Astrocyte of the spinal cord (primary cell): ENCODE measurements around the gene ILKAP.

Experiments used
- DNase-seq: peaks from one replicate; pipeline ENCODE4 v3.0.0; 2011; ENCODE audit warnings: low read depth, low spot score
- H3K4me3 ChIP-seq: 2 replicates; pipeline ENCODE4 v1.5.1; 2011; ENCODE audit warnings: low read depth, mild to moderate bottlenecking, low read length, moderate library complexity
- in situ Hi-C: cut with HindIII; loops from 2 replicates; pipeline ENCODE4 v1.10.0; 2017; ENCODE audit warnings: low sequenced_read_pairs
- TF ChIP-seq, protein P1 (sequence below): IDR thresholded peaks from 2 replicates; pipeline ENCODE4 v1.5.1; 2012; ENCODE audit warnings: low read depth, mild to moderate bottlenecking, low read length, inconsistent platforms

The ILKAP gene

DNA sequence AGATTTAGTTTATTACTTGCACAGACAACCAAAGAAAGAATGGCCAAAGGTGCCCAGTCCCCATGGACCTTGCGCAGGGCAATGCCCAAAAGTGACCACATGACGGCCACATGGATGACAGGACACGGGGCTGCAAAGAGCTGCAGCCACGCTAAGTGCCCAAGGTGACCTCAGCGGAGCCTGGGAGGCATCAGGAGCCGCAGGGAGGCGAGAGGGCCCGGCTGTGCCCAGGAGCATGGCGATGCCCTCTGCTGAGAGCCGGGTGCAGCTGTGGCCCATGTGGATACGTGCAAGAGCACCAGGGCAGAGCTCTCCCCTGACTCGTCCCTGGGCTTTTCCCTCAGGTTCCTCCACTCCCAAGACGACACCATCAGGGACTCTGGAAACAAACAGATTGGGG, 21.6 kb upstream of the ILKAP start:
- no peak overlapping the region for H3K4me3 ChIP-seq

DNA sequence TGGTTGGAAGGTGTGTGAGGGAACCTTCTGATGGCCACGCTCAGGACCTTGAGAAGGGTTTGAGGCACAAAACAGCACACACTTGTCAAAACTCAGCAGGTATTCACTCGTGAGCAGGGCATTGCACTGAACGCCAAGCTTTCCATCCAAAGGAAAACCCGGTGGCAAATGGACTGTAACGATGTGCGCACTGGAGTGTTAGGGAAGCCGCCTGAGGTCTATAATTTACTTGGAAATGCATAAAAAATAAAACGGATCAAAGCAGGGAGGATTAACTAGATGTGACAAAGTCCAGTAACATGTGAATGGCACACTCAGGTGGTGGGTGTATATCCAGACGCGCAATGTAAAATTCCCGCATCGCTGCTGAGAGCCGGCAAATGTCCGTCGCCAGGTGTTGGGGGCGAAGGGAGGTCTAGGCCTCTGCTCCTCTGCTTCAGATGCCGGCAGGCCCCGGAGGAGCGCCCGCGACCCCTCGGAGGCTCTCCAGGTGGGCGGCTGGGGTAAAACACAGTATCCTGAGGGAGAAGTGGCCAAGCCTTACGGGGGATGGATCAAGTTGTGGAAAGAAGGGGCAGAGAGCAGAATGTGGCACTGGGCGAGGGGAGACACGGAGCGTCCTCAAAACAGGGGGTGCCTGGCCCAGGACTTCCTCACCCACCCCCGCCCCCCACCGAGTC, 21.0 kb upstream of the ILKAP start:
- TF ChIP-seq, protein P1, sequence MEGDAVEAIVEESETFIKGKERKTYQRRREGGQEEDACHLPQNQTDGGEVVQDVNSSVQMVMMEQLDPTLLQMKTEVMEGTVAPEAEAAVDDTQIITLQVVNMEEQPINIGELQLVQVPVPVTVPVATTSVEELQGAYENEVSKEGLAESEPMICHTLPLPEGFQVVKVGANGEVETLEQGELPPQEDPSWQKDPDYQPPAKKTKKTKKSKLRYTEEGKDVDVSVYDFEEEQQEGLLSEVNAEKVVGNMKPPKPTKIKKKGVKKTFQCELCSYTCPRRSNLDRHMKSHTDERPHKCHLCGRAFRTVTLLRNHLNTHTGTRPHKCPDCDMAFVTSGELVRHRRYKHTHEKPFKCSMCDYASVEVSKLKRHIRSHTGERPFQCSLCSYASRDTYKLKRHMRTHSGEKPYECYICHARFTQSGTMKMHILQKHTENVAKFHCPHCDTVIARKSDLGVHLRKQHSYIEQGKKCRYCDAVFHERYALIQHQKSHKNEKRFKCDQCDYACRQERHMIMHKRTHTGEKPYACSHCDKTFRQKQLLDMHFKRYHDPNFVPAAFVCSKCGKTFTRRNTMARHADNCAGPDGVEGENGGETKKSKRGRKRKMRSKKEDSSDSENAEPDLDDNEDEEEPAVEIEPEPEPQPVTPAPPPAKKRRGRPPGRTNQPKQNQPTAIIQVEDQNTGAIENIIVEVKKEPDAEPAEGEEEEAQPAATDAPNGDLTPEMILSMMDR, result no peak
- no peak for DNase-seq
- in situ Hi-C loops, result no loop called here
- no peak overlapping the region for H3K4me3 ChIP-seq

More for the DNA sequence above, 21.6 kb upstream of the ILKAP start:
- TF ChIP-seq, protein P1, result no peak
- in situ Hi-C loops, result no loop called here
- no peak for DNase-seq

DNA sequence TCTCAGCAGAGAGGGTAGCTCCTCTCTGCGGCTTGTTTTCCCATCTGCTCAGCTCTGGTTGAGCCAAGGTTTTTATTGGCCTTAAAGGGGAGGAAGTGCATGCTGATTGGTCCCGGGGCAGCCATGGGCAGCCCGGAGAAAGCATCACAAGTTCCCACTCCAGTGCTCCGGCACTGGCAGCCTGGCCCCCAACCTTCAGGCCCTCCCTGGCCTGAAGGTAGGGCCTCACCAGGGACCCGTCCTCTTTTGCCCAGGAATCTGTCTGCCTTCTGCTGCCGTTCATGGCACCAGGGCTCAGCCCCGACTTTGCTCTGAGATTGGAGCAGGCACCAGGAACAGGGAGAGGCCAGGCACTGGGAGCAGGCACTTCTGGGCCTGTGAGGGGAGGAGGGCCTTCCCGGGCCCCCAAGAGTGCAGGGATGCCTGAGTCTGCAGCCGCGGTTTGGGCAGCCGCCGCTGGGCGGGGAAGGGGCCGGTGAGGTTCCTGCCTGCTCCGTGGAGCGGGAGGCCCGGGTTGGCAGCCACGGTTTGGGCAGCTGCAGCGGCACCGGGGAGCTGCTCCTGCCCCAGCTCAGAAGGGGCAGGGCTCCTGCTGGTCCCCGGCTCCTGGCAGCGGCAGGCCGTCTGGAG, 17.5 kb upstream of the ILKAP start:
- TF ChIP-seq, protein P1, result no peak
- in situ Hi-C loops, result no loop called here
- DNase-seq, result no peak
- H3K4me3 ChIP-seq, result no peak overlapping the region

DNA sequence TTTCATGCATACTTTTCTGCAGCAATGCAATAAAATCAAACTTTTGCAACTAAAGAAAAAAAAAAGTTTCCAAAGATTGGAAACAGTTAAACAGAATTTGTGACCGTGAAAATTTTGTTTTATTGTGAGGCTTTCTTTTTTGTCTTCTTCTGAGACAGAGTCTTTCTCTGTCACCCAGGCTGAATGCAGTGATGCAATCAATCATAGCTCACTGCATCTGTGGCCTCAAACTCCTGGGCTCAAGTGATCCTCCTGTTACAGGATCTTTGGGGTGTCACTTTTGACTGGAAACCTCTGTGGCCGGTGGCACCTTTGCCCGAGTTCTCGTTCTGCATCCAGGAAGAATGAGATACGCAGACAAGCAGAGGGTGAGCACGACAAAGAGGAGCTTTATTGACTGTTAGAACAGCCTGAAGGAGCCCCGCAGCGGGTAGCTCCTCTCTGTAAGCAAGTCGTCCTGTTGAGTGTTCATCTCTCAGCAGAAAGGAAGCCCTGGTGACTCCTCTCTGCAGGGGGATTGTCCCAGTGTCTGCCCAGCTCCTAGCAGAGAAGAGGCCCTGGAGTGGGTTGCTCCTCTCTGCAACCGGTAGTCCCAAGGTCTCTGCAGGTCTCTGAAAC, 16.9 kb upstream of the ILKAP start:
- in situ Hi-C loops, result no loop called here
- no peak overlapping the region for H3K4me3 ChIP-seq
- no peak for DNase-seq
- TF ChIP-seq, protein P1, result no peak

DNA sequence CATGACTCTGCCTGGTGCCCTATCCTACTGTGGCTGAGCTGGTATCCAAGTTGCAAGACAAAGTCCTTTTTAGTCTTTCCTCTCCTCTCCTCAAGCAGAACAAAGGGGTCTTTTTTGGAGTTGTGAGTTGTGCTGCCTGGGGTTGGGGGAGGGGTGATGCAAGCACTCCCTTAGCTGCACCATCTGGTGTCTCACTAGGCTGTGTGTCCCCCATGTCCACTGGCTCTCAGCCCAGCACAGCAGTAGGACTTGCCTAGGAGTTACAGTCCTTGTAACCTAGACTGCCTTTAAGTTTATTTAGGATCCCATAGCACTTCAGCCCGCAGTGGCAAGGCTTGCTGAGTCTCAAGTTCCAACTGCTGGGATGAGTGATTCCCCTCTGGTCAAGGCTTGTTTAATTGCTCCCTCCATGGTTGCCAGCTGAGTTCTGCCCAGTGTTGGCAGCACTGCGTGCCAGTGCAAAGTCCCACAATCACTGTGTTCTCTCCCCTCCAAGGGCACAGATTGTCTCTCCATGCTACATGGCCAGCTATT, 13.2 kb upstream of the ILKAP start:
- no peak overlapping the region for H3K4me3 ChIP-seq
- DNase-seq, result no peak
- TF ChIP-seq, protein P1, result no peak
- in situ Hi-C loops, result no loop called here

DNA sequence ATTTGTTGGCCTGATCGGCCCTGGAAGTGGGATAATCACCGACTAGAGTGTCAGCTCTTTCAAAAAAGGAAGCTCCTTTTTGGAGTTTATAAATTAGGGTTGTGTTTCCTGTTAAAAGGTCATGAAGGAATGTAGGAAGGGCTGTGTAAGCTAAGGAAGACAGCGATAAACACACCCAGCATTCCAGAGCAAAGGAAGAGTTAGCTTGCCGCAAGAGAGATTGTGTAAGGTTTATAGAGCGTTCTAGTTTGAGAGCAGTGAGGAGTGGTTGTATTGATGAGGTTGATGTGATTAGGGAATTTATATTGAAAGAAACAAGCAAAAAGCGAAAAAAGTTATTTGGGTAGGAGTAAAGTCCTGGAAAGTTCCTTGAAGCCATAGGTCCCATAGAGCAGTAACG, 3.5 kb upstream of the ILKAP start:
- TF ChIP-seq, protein P1, result no peak
- no peak overlapping the region for H3K4me3 ChIP-seq
- in situ Hi-C loops, result no loop called here
- DNase-seq, result no peak
